K562 (cell line): Measurements from ENCODE around the gene SCARF2. TPM values are rescaled to one million over a fixed set of nuclear protein-coding genes. Genes with fewer than 3 reads are reported as not detected.

Experiments used
- CEBPG ChIP-seq, 3 experiments: fragments of 200-800 bp in 1 of 3; sonication (Bioruptor generic) in 1 of 3; sonication (generic) in 1 of 3; formaldehyde crosslinking in 1 of 3; IDR thresholded peaks in 2 of 3; conservative IDR thresholded peaks in 1 of 3; 2 replicates each; pipeline versions ENCODE4 v1.6.1 to v1.8.0; 2016 to 2022; ENCODE audit warnings: missing compliant biosample characterization in 2 of 3, missing genetic modification characterization in 2 of 3, mild to moderate bottlenecking in 1 of 3, missing genetic modification reagents in 1 of 3
- MGA ChIP-seq: fragments of 450-650 bp; IDR thresholded peaks from 2 replicates; pipeline ENCODE4 v1.6.1; 2016; ENCODE audit warnings: mild to moderate bottlenecking, moderate library complexity
- TEAD2 ChIP-seq: fragments of 450-650 bp; IDR thresholded peaks from 2 replicates; pipeline ENCODE4 v1.6.1; 2016; ENCODE audit warnings: missing genetic modification characterization, control low read depth, missing compliant biosample characterization
- ZNF263 ChIP-seq: sonication (generic); formaldehyde crosslinking; IDR thresholded peaks from 2 replicates; pipeline ENCODE4 v1.8.0; 2022; ENCODE audit warnings: mild to moderate bottlenecking, missing genetic modification reagents, borderline replicate concordance
- ZNF518B ChIP-seq: fragments of 250-450 bp; sonication (Bioruptor Pico); IDR thresholded peaks from 2 replicates; pipeline ENCODE4 v1.5.0; 2021; ENCODE audit warnings: mild to moderate bottlenecking, moderate library complexity
- ZNF785 ChIP-seq: fragments of 250-450 bp; sonication (Bioruptor Pico); IDR thresholded peaks from 2 replicates; pipeline ENCODE4 v1.4.0; 2020; ENCODE audit warnings: mild to moderate bottlenecking
- polyA plus RNA-seq, 8 experiments: library from polyadenylated mRNA; depleted of rRNA in 4 of 8; stranded (reverse) in 5 of 8; unstranded in 3 of 8; fragments of >200 nt; fragmentation: Nextera tagmentation in 2 of 8; fragmentation: Illumina TruSeq in 1 of 8; extraction: Ambion mirVana in 2 of 8; extraction: Trizol in 1 of 8; gene quantifications; 2 replicates each; pipeline versions ENCODE4 v1.2.1 to v1.2.3, GENCODE V29; 2011 to 2014; ENCODE audit warnings: inconsistent platforms in 1 of 8, missing spikeins in 1 of 8
- total RNA-seq, 7 experiments: library from RNA; depleted of rRNA in 6 of 7; stranded (reverse); fragments of >200 nt in 6 of 7; fragmentation: Illumina TruSeq in 2 of 7; extraction: Trizol in 2 of 7; gene quantifications; 2 replicates each; pipeline versions ENCODE4 v1.2.1 to v1.2.3, GENCODE V29; 2011 to 2021; ENCODE audit warnings: low replicate concordance in 1 of 7
- TF ChIP-seq, protein P1 (sequence below): fragments of 250-450 bp; sonication (Bioruptor Pico); IDR thresholded peaks from 2 replicates; pipeline ENCODE4 v1.9.0; 2021; ENCODE audit warnings: mild to moderate bottlenecking, inconsistent platforms

SCARF2 gene
- total and polyA plus RNA-seq, 9 of the 15 experiments (the other 6 are each of a cell fraction or from before 2014, with no cell fraction given): 0.06 to 0.32 (median 0.21) TPM; not detected in 5

DNA sequence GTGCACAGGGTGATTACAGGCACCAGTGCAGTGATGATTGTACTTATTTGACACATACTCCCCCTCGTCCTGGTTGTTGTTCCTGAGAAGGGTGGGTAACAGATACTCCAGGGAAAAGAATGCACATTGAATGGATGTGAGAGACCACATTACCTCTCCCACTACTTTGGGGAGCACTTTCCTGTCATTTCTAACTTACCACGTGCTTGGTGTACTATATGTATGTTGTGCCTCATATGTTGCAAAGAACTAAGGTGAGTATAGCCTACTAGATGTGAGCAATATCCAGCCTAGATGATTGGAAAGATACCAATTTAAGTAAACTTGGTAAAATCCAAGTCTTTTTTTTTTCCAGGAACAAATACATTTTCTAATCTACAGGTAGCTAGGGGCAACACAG is 14.3 kb upstream of the SCARF2 start (continued):
- TF ChIP-seq ZNF263 (CRISPR knock-in tag): peak; percentile 42
- no peak for TF ChIP-seq ZNF518B (CRISPR knock-in tag)
- peak; percentile 25; the same call in 1 of the 2 replicates for TF ChIP-seq CEBPG (CRISPR knock-in tag; IDR thresholded peaks at IDR 0.05)
- no peak for TF ChIP-seq CEBPG (tag; conservative IDR thresholded peaks at IDR 0.05 in 1 of 2, IDR thresholded peaks at IDR 0.05 in 1 of 2)
- TF ChIP-seq MGA: peak; percentile 61
- TF ChIP-seq, protein P1, sequence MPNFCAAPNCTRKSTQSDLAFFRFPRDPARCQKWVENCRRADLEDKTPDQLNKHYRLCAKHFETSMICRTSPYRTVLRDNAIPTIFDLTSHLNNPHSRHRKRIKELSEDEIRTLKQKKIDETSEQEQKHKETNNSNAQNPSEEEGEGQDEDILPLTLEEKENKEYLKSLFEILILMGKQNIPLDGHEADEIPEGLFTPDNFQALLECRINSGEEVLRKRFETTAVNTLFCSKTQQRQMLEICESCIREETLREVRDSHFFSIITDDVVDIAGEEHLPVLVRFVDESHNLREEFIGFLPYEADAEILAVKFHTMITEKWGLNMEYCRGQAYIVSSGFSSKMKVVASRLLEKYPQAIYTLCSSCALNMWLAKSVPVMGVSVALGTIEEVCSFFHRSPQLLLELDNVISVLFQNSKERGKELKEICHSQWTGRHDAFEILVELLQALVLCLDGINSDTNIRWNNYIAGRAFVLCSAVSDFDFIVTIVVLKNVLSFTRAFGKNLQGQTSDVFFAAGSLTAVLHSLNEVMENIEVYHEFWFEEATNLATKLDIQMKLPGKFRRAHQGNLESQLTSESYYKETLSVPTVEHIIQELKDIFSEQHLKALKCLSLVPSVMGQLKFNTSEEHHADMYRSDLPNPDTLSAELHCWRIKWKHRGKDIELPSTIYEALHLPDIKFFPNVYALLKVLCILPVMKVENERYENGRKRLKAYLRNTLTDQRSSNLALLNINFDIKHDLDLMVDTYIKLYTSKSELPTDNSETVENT: 0 out of 2 replicates have a peak, but pooled peaks have one; percentile 16
- 0 out of 2 replicates have a peak, but pooled peaks have one; percentile 31 for TF ChIP-seq TEAD2 (tag)
- no peak for TF ChIP-seq ZNF785 (CRISPR knock-in tag)
